T-helper 2 cell treated with Interferon-gamma antibody and Interleukin-4, amounts not matched to agents 5 μg/mL and 100 μg/mL, for 36 hours (primary cell): ENCODE data around the gene SERPINA12.
A peak's percentile ranks its signal among the peaks of the same experiment; 100 is the strongest.
"Not testable (repeated sequence)": the region's sequence is repeated elsewhere in the genome, so short reads cannot be mapped to it uniquely, and the experiment has no call there.

Source experiments
- DNase-seq: peaks from one replicate; pipeline ENCODE4 v3.0.0; 2021; ENCODE audit warnings: low spot score
- H3K27ac Mint-ChIP-seq: one replicate; pipeline ENCODE4 v1.8.0; 2021; ENCODE audit warnings: mild to moderate bottlenecking, mixed read lengths
- H3K27me3 Mint-ChIP-seq: one replicate; pipeline ENCODE4 v1.8.0; 2021; ENCODE audit warnings: low read depth, mixed read lengths
- H3K36me3 Mint-ChIP-seq: one replicate; pipeline ENCODE4 v1.8.0; 2021; ENCODE audit warnings: low read depth, mixed read lengths
- H3K4me1 Mint-ChIP-seq: one replicate; pipeline ENCODE4 v1.8.0; 2021; ENCODE audit warnings: low read depth, mixed read lengths
- H3K4me3 Mint-ChIP-seq: one replicate; pipeline ENCODE4 v1.8.0; 2022; ENCODE audit warnings: mild to moderate bottlenecking, moderate library complexity, mixed read lengths
- H3K9me3 Mint-ChIP-seq: one replicate; pipeline ENCODE4 v1.8.0; 2021; ENCODE audit warnings: mixed read lengths

The SERPINA12 gene

GRCh38 chr14:94491511-94491910 is 17.8 kb downstream of the SERPINA12 start:
- Mint-ChIP-seq H3K27me3 (no peaks in the 10 kb centered on the region), H3K36me3 (no peaks in the 10 kb centered on the region), H3K9me3 (no peaks in the 10 kb centered on the region), H3K4me1 (no peaks in the 10 kb centered on the region), H3K27ac (no peak overlapping the region), H3K4me3 (no peak overlapping the region)
- no peak for DNase-seq

- no peak overlapping the region for H3K4me3 Mint-ChIP-seq
Measured at GRCh38 chr14:94489336-94489735, 19.9 kb downstream of the SERPINA12 start.

GRCh38 chr14:94486883-94487282 is 22.4 kb downstream of the SERPINA12 start:
- H3K4me3 Mint-ChIP-seq: no peak overlapping the region
- H3K4me1 Mint-ChIP-seq: no peaks in the 10 kb centered on the region
- H3K36me3 Mint-ChIP-seq: no peaks in the 10 kb centered on the region
- H3K9me3 Mint-ChIP-seq: no peaks in the 10 kb centered on the region
- DNase-seq: no peak
- H3K27me3 Mint-ChIP-seq: peaks cover 3% of the 10 kb centered on the region
- no peak overlapping the region for H3K27ac Mint-ChIP-seq

More at GRCh38 chr14:94489336-94489735, 19.9 kb downstream of the SERPINA12 start:
- DNase-seq: no peak
- Mint-ChIP-seq H3K27me3 (peaks cover 3% of the 10 kb centered on the region), H3K27ac (no peak overlapping the region), H3K36me3 (no peaks in the 10 kb centered on the region), H3K4me1 (no peaks in the 10 kb centered on the region), H3K9me3 (no peaks in the 10 kb centered on the region)

GRCh38 chr14:94485944-94486841 is 23.1 kb downstream of the SERPINA12 start:
- H3K27me3 Mint-ChIP-seq: peaks cover 3% of the 10 kb centered on the region
- DNase-seq: peak; percentile 21
- no peak overlapping the region for H3K4me3 Mint-ChIP-seq
- H3K4me1 Mint-ChIP-seq: no peaks in the 10 kb centered on the region
- H3K36me3 Mint-ChIP-seq: no peaks in the 10 kb centered on the region
- no peaks in the 10 kb centered on the region for H3K9me3 Mint-ChIP-seq
- H3K27ac Mint-ChIP-seq: no peak overlapping the region

GRCh38 chr14:94484481-94484880 is 24.8 kb downstream of the SERPINA12 start:
- Mint-ChIP-seq H3K4me3 (no peak overlapping the region), H3K9me3 (no peaks in the 10 kb centered on the region), H3K27me3 (peaks cover 3% of the 10 kb centered on the region), H3K4me1 (no peaks in the 10 kb centered on the region), H3K36me3 (no peaks in the 10 kb centered on the region), H3K27ac (no peak overlapping the region)
- no peak for DNase-seq

- Mint-ChIP-seq H3K9me3 (peaks cover 3% of the 10 kb centered on the region), H3K27me3 (peaks cover 4% of the 10 kb centered on the region), H3K27ac (no peak overlapping the region), H3K36me3 (no peaks in the 10 kb centered on the region), H3K4me1 (no peaks in the 10 kb centered on the region), H3K4me3 (no peak overlapping the region)
- no peak for DNase-seq
Measured at GRCh38 chr14:94483729-94484275, 25.5 kb downstream of the SERPINA12 start.

- Mint-ChIP-seq H3K9me3 (peaks cover 10% of the 10 kb centered on the region), H3K27me3 (peaks cover 6% of the 10 kb centered on the region), H3K36me3 (no peaks in the 10 kb centered on the region), H3K27ac (no peak overlapping the region), H3K4me1 (no peaks in the 10 kb centered on the region), H3K4me3 (no peak overlapping the region)
- no peak for DNase-seq
Measured at GRCh38 chr14:94483071-94483451, 26.2 kb downstream of the SERPINA12 start.

- H3K27me3 Mint-ChIP-seq, DNase-seq, H3K27ac Mint-ChIP-seq, H3K4me1 Mint-ChIP-seq, H3K4me3 Mint-ChIP-seq, H3K36me3 Mint-ChIP-seq: not testable (repeated sequence)
- H3K9me3 Mint-ChIP-seq: peaks cover 13% of the 10 kb centered on the region
Measured at GRCh38 chr14:94482132-94483070, 26.9 kb downstream of the SERPINA12 start.

GRCh38 chr14:94481468-94482131 is 27.7 kb downstream of the SERPINA12 start:
- Mint-ChIP-seq H3K27ac (no peak overlapping the region), H3K36me3 (no peaks in the 10 kb centered on the region), H3K4me1 (no peaks in the 10 kb centered on the region), H3K27me3 (peaks cover 6% of the 10 kb centered on the region), H3K9me3 (peaks cover 13% of the 10 kb centered on the region), H3K4me3 (no peak overlapping the region)
- DNase-seq: no peak

GRCh38 chr14:94480809-94481208 is 28.5 kb downstream of the SERPINA12 start:
- peaks cover 6% of the 10 kb centered on the region for H3K27me3 Mint-ChIP-seq
- H3K27ac Mint-ChIP-seq: no peak overlapping the region
- H3K36me3 Mint-ChIP-seq: no peaks in the 10 kb centered on the region

GRCh38 chr14:94478420-94478819 is 30.8 kb downstream of the SERPINA12 start:
- no peaks in the 10 kb centered on the region for H3K4me1 Mint-ChIP-seq
- no peak overlapping the region for H3K27ac Mint-ChIP-seq
- peaks cover 3% of the 10 kb centered on the region for H3K27me3 Mint-ChIP-seq
- H3K9me3 Mint-ChIP-seq: peaks cover 13% of the 10 kb centered on the region
- DNase-seq: no peak
- H3K4me3 Mint-ChIP-seq: no peak overlapping the region
- H3K36me3 Mint-ChIP-seq: no peaks in the 10 kb centered on the region

More at GRCh38 chr14:94480809-94481208, 28.5 kb downstream of the SERPINA12 start:
- DNase-seq: no peak
- Mint-ChIP-seq H3K4me3 (no peak overlapping the region), H3K9me3 (peaks cover 13% of the 10 kb centered on the region), H3K4me1 (no peaks in the 10 kb centered on the region)

- no peak for DNase-seq
- Mint-ChIP-seq H3K9me3 (peaks cover 13% of the 10 kb centered on the region), H3K27me3 (peaks cover 3% of the 10 kb centered on the region), H3K4me3 (no peak within 1 kb of the TSS), H3K4me1 (no peaks in the 10 kb centered on the region), H3K27ac (no peak within 1 kb of the TSS), H3K36me3 (no peaks in the 10 kb centered on the region)
Measured at GRCh38 chr14:94476023-94476422, 33.2 kb downstream of the SERPINA12 start, which contains the start of gene SERPINA9. Gene SERPINA9, minus strand, starts transcription at chr14:94476197. Its CDS starts 6,357 bp downstream, at chr14:94469840.

- Mint-ChIP-seq H3K36me3 (no peaks in the 10 kb centered on the region), H3K9me3 (peaks cover 13% of the 10 kb centered on the region), H3K27ac (no peak overlapping the region), H3K27me3 (peaks cover 3% of the 10 kb centered on the region), H3K4me1 (no peaks in the 10 kb centered on the region), H3K4me3 (no peak overlapping the region)
- DNase-seq: no peak
Measured at GRCh38 chr14:94474581-94475031, 34.7 kb downstream of the SERPINA12 start.
